HG02884 (cell line): ENCODE results near the gene PAPPA2.
"Not testable (repeated sequence)": the region's sequence is repeated elsewhere in the genome, so short reads cannot be mapped to it uniquely, and the experiment has no call there.

ENCODE experiments used
- ATAC-seq: cut with Tn5 transposase; IDR thresholded peaks from one replicate; pipeline ENCODE4 v1.9.1; 2021; ENCODE audit warnings: mild to moderate bottlenecking, moderate library complexity; ENCODE audit not compliant: unreplicated experiment

PAPPA2 gene

GRCh38 chr1:176595217-176595616 is 132.2 kb downstream of the PAPPA2 start:
- ATAC-seq: no peak

GRCh38 chr1:176601348-176601747 is 138.4 kb downstream of the PAPPA2 start:
- no peak for ATAC-seq

- no peak for ATAC-seq
These were observed 139.5 kb downstream of the PAPPA2 start for GRCh38 chr1:176602388-176603004.

GRCh38 chr1:176603696-176604095 is 140.7 kb downstream of the PAPPA2 start:
- no peak for ATAC-seq

- no peak for ATAC-seq
These were observed 141.5 kb downstream of the PAPPA2 start for GRCh38 chr1:176604461-176604860.

GRCh38 chr1:176605176-176605575 is 142.2 kb downstream of the PAPPA2 start:
- no peak for ATAC-seq

- ATAC-seq: no peak
These were observed 146.8 kb downstream of the PAPPA2 start for GRCh38 chr1:176609556-176610408.

GRCh38 chr1:176612791-176613190 is 149.8 kb downstream of the PAPPA2 start:
- no peak for ATAC-seq

- ATAC-seq: no peak
These were observed 154.9 kb downstream of the PAPPA2 start for GRCh38 chr1:176617881-176618280.

GRCh38 chr1:176619261-176619660 is 156.3 kb downstream of the PAPPA2 start:
- ATAC-seq: no peak

- no peak for ATAC-seq
These were observed 162.4 kb downstream of the PAPPA2 start for GRCh38 chr1:176625365-176625764.

- ATAC-seq: no peak
These were observed 163.6 kb downstream of the PAPPA2 start for GRCh38 chr1:176626572-176627061.

GRCh38 chr1:176628775-176629174 is 165.8 kb downstream of the PAPPA2 start:
- ATAC-seq: no peak

- ATAC-seq: not testable (repeated sequence)
These were observed 171.8 kb downstream of the PAPPA2 start for GRCh38 chr1:176634733-176635132.

GRCh38 chr1:176638713-176639526 is 175.9 kb downstream of the PAPPA2 start:
- no peak for ATAC-seq

- ATAC-seq: no peak
These were observed 180.6 kb downstream of the PAPPA2 start for GRCh38 chr1:176643536-176643935.

- ATAC-seq: no peak
These were observed 185.6 kb downstream of the PAPPA2 start for GRCh38 chr1:176648556-176648955.

GRCh38 chr1:176656257-176656995 is 193.5 kb downstream of the PAPPA2 start:
- no peak for ATAC-seq

- ATAC-seq: no peak
These were observed 206.8 kb downstream of the PAPPA2 start for GRCh38 chr1:176669782-176670181.

- no peak for ATAC-seq
These were observed 207.9 kb downstream of the PAPPA2 start for GRCh38 chr1:176670853-176671252.
